HepG2 (cell line): ENCODE measurements around the gene NFKB2. TPM values are rescaled to one million over a fixed set of nuclear protein-coding genes. Genes with fewer than 3 reads are reported as not detected.

Source experiments
- ARHGAP35 ChIP-seq: sonication (generic); formaldehyde crosslinking; IDR thresholded peaks from 2 replicates; pipeline ENCODE4 v1.9.0; 2022; ENCODE audit warnings: mild to moderate bottlenecking, inconsistent platforms, moderate library complexity, missing genetic modification reagents, borderline replicate concordance
- BCLAF1 ChIP-seq: fragments of 450-650 bp; IDR thresholded peaks from 2 replicates; pipeline ENCODE4 v1.6.1; 2017; ENCODE audit warnings: mild to moderate bottlenecking
- DR1 ChIP-seq: sonication (generic); formaldehyde crosslinking; IDR thresholded peaks from 2 replicates; pipeline ENCODE4 v1.8.0; 2021; ENCODE audit warnings: mild to moderate bottlenecking, missing genetic modification reagents, inconsistent platforms
- FOXA1 ChIP-seq, 2 experiments: fragments of 450-650 bp in 1 of 2; sonication (generic) in 1 of 2; formaldehyde crosslinking in 1 of 2; IDR thresholded peaks; 2 replicates each; pipeline versions ENCODE4 v1.4.0 to v1.6.1; 2016 to 2020; ENCODE audit warnings: missing genetic modification reagents in 1 of 2
- FOXP4 ChIP-seq: sonication (generic); formaldehyde crosslinking; IDR thresholded peaks from 2 replicates; pipeline ENCODE4 v1.4.0; 2020; ENCODE audit warnings: missing genetic modification reagents
- HCFC1 ChIP-seq: fragments of 150-350 bp; IDR thresholded peaks from 2 replicates; pipeline ENCODE4 v1.6.1; 2014; ENCODE audit warnings: low read depth, low read length
- KAT2B ChIP-seq: fragments of 150-350 bp; IDR thresholded peaks from 2 replicates; pipeline ENCODE4 v1.6.1; 2014; ENCODE audit warnings: low read depth, low read length, borderline replicate concordance
- KDM5B ChIP-seq: sonication (generic); formaldehyde crosslinking; IDR thresholded peaks from 2 replicates; pipeline ENCODE4 v1.4.0; 2020; ENCODE audit warnings: missing genetic modification reagents, mild to moderate bottlenecking, borderline replicate concordance
- KLF16 ChIP-seq, 2 experiments: sonication (generic) in 1 of 2; formaldehyde crosslinking in 1 of 2; IDR thresholded peaks; 2 replicates each; pipeline versions ENCODE4 v1.6.1 to v1.8.0; 2016 to 2023; ENCODE audit warnings: missing genetic modification reagents in 2 of 2, missing compliant biosample characterization in 1 of 2
- KLF6 ChIP-seq: IDR thresholded peaks from 2 replicates; pipeline ENCODE4 v1.8.0; 2016; ENCODE audit warnings: missing biosample characterization, missing genetic modification reagents
- MBD4 ChIP-seq: IDR thresholded peaks from 2 replicates; pipeline ENCODE4 v1.6.1; 2012; ENCODE audit warnings: low read length, inconsistent platforms, borderline replicate concordance
- NCOA1 ChIP-seq: sonication (generic); formaldehyde crosslinking; IDR thresholded peaks from 2 replicates; pipeline ENCODE4 v1.9.0; 2021; ENCODE audit warnings: missing genetic modification reagents
- POLR2AphosphoS5 ChIP-seq: IDR thresholded peaks from 2 replicates; pipeline ENCODE4 v1.6.1; 2012; ENCODE audit warnings: low read depth, low read length
- RFXANK ChIP-seq: IDR thresholded peaks from 2 replicates; pipeline ENCODE4 v1.6.1; 2016
- SETDB1 ChIP-seq: sonication (generic); formaldehyde crosslinking; IDR thresholded peaks from 2 replicates; pipeline ENCODE4 v1.5.1; 2020; ENCODE audit warnings: missing genetic modification reagents, mild to moderate bottlenecking, borderline replicate concordance
- SMYD3 ChIP-seq: sonication (generic); formaldehyde crosslinking; IDR thresholded peaks from 2 replicates; pipeline ENCODE4 v1.8.1; 2023; ENCODE audit warnings: mild to moderate bottlenecking, missing genetic modification reagents
- SNAI1 ChIP-seq: sonication (generic); formaldehyde crosslinking; IDR thresholded peaks from 2 replicates; pipeline ENCODE4 v1.5.0; 2020; ENCODE audit warnings: mild to moderate bottlenecking, missing genetic modification reagents, borderline replicate concordance
- SNRNP70 ChIP-seq: fragments of 200-400 bp; formaldehyde crosslinking; IDR thresholded peaks from 2 replicates; pipeline ENCODE4 v1.6.1; 2017; ENCODE audit warnings: mild to moderate bottlenecking, low read depth, low read length, moderate library complexity
- TOE1 ChIP-seq: sonication (generic); formaldehyde crosslinking; IDR thresholded peaks from 2 replicates; pipeline ENCODE4 v1.4.0; 2020; ENCODE audit warnings: mild to moderate bottlenecking, missing genetic modification reagents
- TOPORS ChIP-seq: sonication (generic); formaldehyde crosslinking; IDR thresholded peaks from 2 replicates; pipeline ENCODE4 v1.8.0; 2023; ENCODE audit warnings: mild to moderate bottlenecking, missing genetic modification reagents
- ZBTB25 ChIP-seq: IDR thresholded peaks from 2 replicates; pipeline ENCODE4 v1.6.1; 2018; ENCODE audit warnings: missing genetic modification reagents
- ZNF12 ChIP-seq: sonication (generic); formaldehyde crosslinking; IDR thresholded peaks from 2 replicates; pipeline ENCODE4 v1.5.0; 2020; ENCODE audit warnings: missing genetic modification reagents
- ZNF337 ChIP-seq: sonication (generic); formaldehyde crosslinking; IDR thresholded peaks from 2 replicates; pipeline ENCODE4 v1.5.1; 2020; ENCODE audit warnings: missing genetic modification reagents, low read depth, mild to moderate bottlenecking, borderline replicate concordance
- ZNF414 ChIP-seq: sonication (generic); formaldehyde crosslinking; IDR thresholded peaks from 2 replicates; pipeline ENCODE4 v1.5.0; 2020; ENCODE audit warnings: missing genetic modification reagents
- polyA plus RNA-seq, 8 experiments: library from polyadenylated mRNA; depleted of rRNA in 3 of 8; stranded (reverse) in 7 of 8; unstranded in 1 of 8; fragments of >200 nt; fragmentation: Illumina TruSeq in 4 of 8; extraction: Trizol in 4 of 8; gene quantifications; 2 replicates each; pipeline versions ENCODE4 v1.2.1 to v1.2.3, GENCODE V29; 2011 to 2016; ENCODE audit warnings: low read depth in 4 of 8, missing spikeins in 1 of 8, mixed read lengths in 1 of 8; ENCODE audit not compliant: insufficient read depth in 1 of 8
- total RNA-seq, 5 experiments: library from RNA; depleted of rRNA; stranded (reverse); fragments of >200 nt; fragmentation: Illumina TruSeq; extraction: Trizol; gene quantifications; 2 replicates each; pipeline ENCODE4 v1.2.3, GENCODE V29; 2016; ENCODE audit warnings: low read depth in 1 of 5

Gene NFKB2
- total and polyA plus RNA-seq, 2 of the 13 experiments (the other 11 are each of a cell fraction or from before 2014, with no cell fraction given), result 7.7 to 12.5 TPM

GRCh38 chr10:102432162-102432950 is 36.9 kb downstream of the NFKB2 start, which contains the start of gene CUEDC2 (continued):
- TF ChIP-seq TOE1 (CRISPR knock-in tag) (0 out of 2 replicates have a peak, but pooled peaks have one; percentile 26), SMYD3 (CRISPR knock-in tag) (no peak), SETDB1 (CRISPR knock-in tag) (no peak), BCLAF1 (no peak), NCOA1 (CRISPR knock-in tag) (no peak), ZNF12 (CRISPR knock-in tag) (0 out of 2 replicates have a peak, but pooled peaks have one; percentile 45), DR1 (CRISPR knock-in tag) (no peak), MBD4 (no peak), RFXANK (0 out of 2 replicates have a peak, but pooled peaks have one; percentile 25), ZNF414 (CRISPR knock-in tag) (no peak), KLF6 (CRISPR knock-in tag) (no peak), HCFC1 (peak; percentile 84), KAT2B (no peak), SNAI1 (CRISPR knock-in tag) (no peak), ARHGAP35 (no peak), KDM5B (peak; percentile 86), SNRNP70 (no peak), ZNF337 (CRISPR knock-in tag) (peak; percentile 55; the same call in 1 of the 2 replicates), FOXA1 (IDR thresholded peaks at IDR 0.05) (no peak), FOXA1 (CRISPR knock-in tag; IDR thresholded peaks at IDR 0.05) (no peak), POLR2AphosphoS5 (peak; percentile 81), FOXP4 (peak; percentile 20; the same call in 1 of the 2 replicates), TOPORS (CRISPR knock-in tag) (no peak), KLF16 (CRISPR knock-in tag; IDR thresholded peaks at IDR 0.05) (peak in 1 of 2 experiments; percentile 88; a peak in 2 of 4 replicates), ZBTB25 (peak; percentile 60; the same call in 1 of the 2 replicates)
